Prostate gland (tissue), 2 donors: Measurements from ENCODE around the gene WNT2. TPM values are rescaled to one million over a fixed set of nuclear protein-coding genes. Genes with fewer than 3 reads are reported as not detected.

Experiments
- DNase-seq: peaks from one replicate; pipeline ENCODE4 v3.0.0-alpha.2; 2019; ENCODE audit warnings: low spot score
- H3K27ac ChIP-seq, 2 donors: fragments of 200-600 bp; sonication (generic); 2 replicates each; pipeline ENCODE4 v1.5.1; 2017 to 2019
- H3K27me3 ChIP-seq: fragments of 200-600 bp; sonication (generic); replicated peaks from 2 replicates; pipeline ENCODE4 v1.5.1; 2019; ENCODE audit not compliant: insufficient read depth
- H3K36me3 ChIP-seq, 2 donors: fragments of 200-600 bp; sonication (generic); 1 replicate in 1 of 2; 2 replicates in 1 of 2; pipeline versions ENCODE4 v1.5.1 to v1.8.1; 2017 to 2019
- H3K4me1 ChIP-seq: fragments of 200-600 bp; sonication (generic); replicated peaks from 2 replicates; pipeline ENCODE4 v1.5.1; 2019
- H3K4me3 ChIP-seq, 2 donors: fragments of 200-600 bp; sonication (generic); 2 replicates each; pipeline ENCODE4 v1.5.1; 2017 to 2019
- H3K9me3 ChIP-seq: fragments of 200-600 bp; sonication (generic); 2 replicates; pipeline ENCODE4 v1.5.1; 2017
- CTCF ChIP-seq, 4 experiments: fragments of 200-600 bp in 2 of 4; fragments of 450-650 bp in 2 of 4; sonication (generic) in 2 of 4; IDR thresholded peaks; 1 replicate in 3 of 4; 2 replicates in 1 of 4; pipeline ENCODE4 v1.5.1; 2016 to 2019; ENCODE audit warnings: antibody characterized with exemption in 4 of 4, mild to moderate bottlenecking in 2 of 4, moderate library complexity in 2 of 4
- POLR2A ChIP-seq: fragments of 450-650 bp; IDR thresholded peaks from one replicate; pipeline ENCODE4 v1.6.1; 2016; ENCODE audit warnings: antibody characterized with exemption, mild to moderate bottlenecking
- POLR2AphosphoS5 ChIP-seq: sonication (generic); formaldehyde crosslinking; IDR thresholded peaks from one replicate; pipeline ENCODE4 v1.6.1; 2017; ENCODE audit warnings: antibody characterized with exemption
- WGBS: methylation state at CpG from one replicate; pipeline ENCODE4 v1.1.5; 2018; 5-methylcytosine and 5-hydroxymethylcytosine counted together
- intact Hi-C: fragments of 100-400 bp; cut with DNase I; formaldehyde crosslinking; loops from one replicate; pipeline ENCODE4 v1.14.2; 2022
- total RNA-seq, 2 donors: library from RNA; depleted of rRNA; stranded (reverse); fragments of >200 nt; gene quantifications; one replicate each; pipeline ENCODE4 v1.1.0, GENCODE V29; 2016

The WNT2 gene
- total RNA-seq, 2 donors from 2014 or later: 1.1 to 2.3 TPM

GRCh38 chr7:117259615-117260014 is 63.2 kb downstream of the WNT2 start:
- DNase-seq: no peak
- Histone ChIP-seq H3K27ac (no peak overlapping the region), H3K4me3 (no peak overlapping the region), H3K36me3 (no peaks in the 10 kb centered on the region), H3K4me1 (no peaks in the 10 kb centered on the region), H3K9me3 (no peaks in the 10 kb centered on the region), H3K27me3 (no peaks in the 10 kb centered on the region)
- TF ChIP-seq CTCF (IDR thresholded peaks at IDR 0.05): no peak
- TF ChIP-seq POLR2A: no peak
- no peak for TF ChIP-seq POLR2AphosphoS5
- intact Hi-C loops: no loop called here
- 81% methylated on average over 1 of the region's 1 CpG for WGBS

- intact Hi-C loops: no loop called here
- TF ChIP-seq POLR2AphosphoS5 (no peak), CTCF (IDR thresholded peaks at IDR 0.05) (no peak), POLR2A (no peak)
- no peak overlapping the region for H3K4me3 ChIP-seq
These were observed 71.2 kb downstream of the WNT2 start for GRCh38 chr7:117251687-117252086.

GRCh38 chr7:117250801-117251200 is 72.1 kb downstream of the WNT2 start:
- no peak for DNase-seq
- WGBS: 88% methylated on average over 4 of the region's 4 CpGs
- intact Hi-C loops: no loop called here
- no peaks in the 10 kb centered on the region for H3K36me3 ChIP-seq
- H3K27ac ChIP-seq: no peak overlapping the region
- H3K27me3 ChIP-seq: no peaks in the 10 kb centered on the region
- no peaks in the 10 kb centered on the region for H3K4me1 ChIP-seq
- H3K4me3 ChIP-seq: no peak overlapping the region
- no peaks in the 10 kb centered on the region for H3K9me3 ChIP-seq
- TF ChIP-seq POLR2A (no peak), POLR2AphosphoS5 (no peak), CTCF (IDR thresholded peaks at IDR 0.05) (no peak)

More at GRCh38 chr7:117251687-117252086, 71.2 kb downstream of the WNT2 start:
- Histone ChIP-seq H3K9me3 (no peaks in the 10 kb centered on the region), H3K36me3 (no peaks in the 10 kb centered on the region), H3K27ac (no peak overlapping the region), H3K27me3 (no peaks in the 10 kb centered on the region), H3K4me1 (no peaks in the 10 kb centered on the region)
- 92% methylated on average over 4 of the region's 4 CpGs for WGBS
- DNase-seq: no peak

GRCh38 chr7:117250245-117250644 is 72.6 kb downstream of the WNT2 start:
- Histone ChIP-seq H3K9me3 (no peaks in the 10 kb centered on the region), H3K27ac (no peak overlapping the region), H3K36me3 (no peaks in the 10 kb centered on the region), H3K4me3 (no peak overlapping the region), H3K4me1 (no peaks in the 10 kb centered on the region), H3K27me3 (no peaks in the 10 kb centered on the region)
- no peak for DNase-seq
- intact Hi-C loops: no loop called here
- TF ChIP-seq CTCF (IDR thresholded peaks at IDR 0.05) (no peak), POLR2AphosphoS5 (no peak), POLR2A (no peak)

- Histone ChIP-seq H3K27ac (no peak overlapping the region), H3K4me1 (no peaks in the 10 kb centered on the region), H3K9me3 (no peaks in the 10 kb centered on the region), H3K36me3 (no peaks in the 10 kb centered on the region), H3K4me3 (no peak overlapping the region), H3K27me3 (no peaks in the 10 kb centered on the region)
- no peak for DNase-seq
- TF ChIP-seq POLR2AphosphoS5: no peak
- no peak for TF ChIP-seq POLR2A
- TF ChIP-seq CTCF (IDR thresholded peaks at IDR 0.05): no peak
- 81% methylated on average over 5 of the region's 5 CpGs for WGBS
- intact Hi-C loops: no loop called here
These were observed 73.2 kb downstream of the WNT2 start for GRCh38 chr7:117249696-117250095.
